Body of pancreas (tissue), 4 donors: ENCODE measurements around the gene CSNK1G1.
"Not testable (repeated sequence)": the region's sequence is repeated elsewhere in the genome, so short reads cannot be mapped to it uniquely, and the experiment has no call there.

Experiments used
- CTCF ChIP-seq, 7 experiments: fragments of 450-650 bp in 4 of 7; fragments of 200-600 bp in 3 of 7; sonication (generic) in 3 of 7; IDR thresholded peaks; one replicate each; pipeline ENCODE4 v1.5.1; 2016 to 2019; ENCODE audit warnings: antibody characterized with exemption in 7 of 7
- POLR2A ChIP-seq, 3 donors: fragments of 450-650 bp; IDR thresholded peaks; one replicate each; pipeline ENCODE4 v1.6.1; 2016; ENCODE audit warnings: antibody characterized with exemption in 3 of 3, mild to moderate bottlenecking in 2 of 3

GRCh38 chr15:64217429-64217750 is 138.6 kb downstream of the CSNK1G1 start:
- TF ChIP-seq POLR2A, CTCF (IDR thresholded peaks at IDR 0.05): not testable (repeated sequence)
